Measurements from ENCODE around the gene HES1.

Gene HES1

DNA sequence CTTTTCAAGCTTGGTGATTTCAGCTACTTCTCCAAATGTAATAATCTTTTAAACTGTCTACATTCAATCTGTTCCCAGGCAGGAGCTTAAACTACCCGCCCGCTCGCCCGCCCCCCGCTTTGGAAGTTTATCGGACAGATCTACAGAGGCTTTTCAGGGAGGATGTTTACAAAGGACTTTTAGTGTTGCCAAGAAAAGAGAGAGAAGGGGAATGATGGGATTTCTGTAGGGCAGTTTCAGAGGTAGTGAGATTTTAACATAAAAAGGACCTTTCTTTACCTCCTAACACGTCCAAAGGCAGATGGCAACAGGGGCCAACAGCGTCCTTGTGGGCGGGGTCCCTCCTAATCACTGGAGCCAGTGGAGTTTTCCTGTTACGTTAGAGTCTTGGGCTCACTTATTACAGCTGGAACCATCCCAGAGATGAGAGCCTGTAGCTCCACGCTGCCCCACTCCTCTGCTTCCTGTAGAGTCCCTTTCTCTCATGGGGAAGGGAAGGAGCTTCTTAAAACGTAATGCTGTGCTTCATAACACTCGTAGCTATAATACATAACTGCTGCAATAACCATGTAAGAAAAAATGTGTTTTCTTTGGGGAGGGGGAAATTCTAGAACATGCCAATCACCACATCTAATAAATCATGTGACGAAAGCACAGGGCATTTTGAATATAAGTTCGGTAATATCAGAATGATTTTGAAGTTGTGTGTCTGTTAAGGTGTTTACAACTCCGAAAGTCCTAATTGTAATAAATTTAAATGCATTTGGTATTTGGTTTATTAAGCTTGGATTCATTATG is 30.9 kb downstream of the HES1 start:
- no peak for DNase-seq (ENCODE audit: low read depth in 2 of 2)

DNA sequence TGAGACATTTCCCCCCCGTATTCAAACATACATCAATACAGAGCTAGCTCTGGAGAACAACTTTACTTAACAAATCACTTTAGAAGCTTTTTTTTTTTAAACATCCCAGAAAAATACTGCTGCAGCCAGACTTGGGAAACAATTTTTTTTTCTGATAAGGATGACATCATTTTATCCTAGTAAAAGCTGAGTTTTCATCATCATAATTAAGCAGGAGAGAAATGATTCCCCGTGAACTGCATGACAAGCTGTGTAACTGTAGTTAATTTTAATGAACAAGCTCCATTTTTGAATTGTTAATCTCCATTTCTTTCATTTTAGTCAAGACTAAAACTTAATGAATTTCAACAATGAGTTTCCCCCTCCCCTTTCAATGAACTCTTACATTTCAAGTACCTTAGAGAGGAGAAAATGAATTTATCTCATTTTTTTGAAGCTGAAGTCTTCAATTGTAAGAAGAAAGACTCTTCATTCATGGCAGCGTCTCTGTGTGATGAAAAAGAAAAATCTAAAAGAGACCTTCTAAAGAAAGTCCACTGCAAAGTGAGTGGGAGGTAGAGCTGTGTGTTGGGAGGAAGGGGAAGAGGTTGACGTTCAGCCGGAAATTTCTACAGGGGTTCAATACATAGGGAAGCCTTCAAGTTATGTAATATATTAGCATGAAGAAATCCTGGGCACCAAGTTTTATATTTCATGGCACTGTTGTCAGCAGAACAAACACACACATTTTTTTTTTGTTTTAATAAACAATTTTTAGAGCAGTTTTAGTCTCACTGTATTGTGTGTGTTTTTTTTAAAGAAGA is 31.7 kb downstream of the HES1 start:
- no peak for DNase-seq (ENCODE audit: low read depth in 2 of 2)

DNA sequence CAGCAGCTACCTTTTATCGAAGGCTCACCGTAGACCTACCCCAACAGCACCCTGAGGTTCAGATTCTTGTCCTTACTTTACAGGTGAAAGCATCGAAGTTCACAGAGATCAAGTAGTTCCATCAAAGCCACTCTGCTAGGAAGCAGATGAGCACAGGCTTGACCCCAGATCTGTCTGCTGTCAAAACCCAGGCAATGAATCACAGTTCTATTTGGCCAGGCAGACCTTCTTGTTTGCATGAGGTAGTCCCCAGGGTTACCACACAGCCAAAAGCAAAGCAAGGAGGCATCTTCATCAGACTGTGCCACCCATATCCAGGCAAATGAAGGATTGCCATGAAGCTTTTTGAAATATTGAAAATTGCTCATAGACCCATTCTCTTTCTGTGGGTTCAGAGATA is 33.0 kb downstream of the HES1 start:
- DNase-seq (ENCODE audit: low read depth in 2 of 2): no peak

DNA sequence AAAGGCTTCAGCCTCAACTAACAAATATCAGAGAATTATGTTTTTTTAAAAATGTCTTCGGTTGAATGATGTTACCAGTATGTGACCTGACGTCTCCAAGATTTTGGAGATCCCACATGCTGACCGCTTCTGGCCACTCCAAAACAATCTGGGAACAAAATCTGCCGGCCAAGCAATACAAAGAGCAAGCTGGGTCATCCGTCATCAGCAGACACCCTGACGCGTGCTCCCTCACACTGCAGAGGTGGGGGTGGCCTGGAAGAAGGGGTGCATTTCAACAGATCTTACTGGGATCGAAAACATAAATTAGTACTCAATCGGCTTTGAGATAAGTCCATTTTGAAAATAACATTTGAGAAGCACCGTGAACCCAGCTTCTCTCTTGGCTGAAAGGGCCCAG is 33.6 kb downstream of the HES1 start:
- no peak for DNase-seq (ENCODE audit: low read depth in 2 of 2)

DNA sequence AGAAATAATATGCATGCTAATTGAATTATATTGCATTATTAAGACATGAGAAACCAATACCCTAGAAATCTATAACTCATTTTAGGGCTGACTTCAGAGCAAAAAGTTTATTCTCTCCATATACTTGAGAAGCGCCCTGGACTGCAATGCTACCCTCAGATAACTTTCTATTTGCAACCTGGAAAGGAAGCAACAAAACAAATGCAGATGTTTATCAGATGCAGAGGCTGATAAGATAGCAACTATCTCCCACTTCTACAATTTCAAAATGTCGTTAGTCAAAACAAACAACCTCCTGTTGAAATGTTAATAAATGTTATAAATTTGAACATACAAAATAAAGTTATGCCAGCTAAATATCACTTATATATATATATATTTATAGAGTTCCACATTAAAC is 34.8 kb downstream of the HES1 start:
- DNase-seq (ENCODE audit: low read depth in 2 of 2): no peak

DNA sequence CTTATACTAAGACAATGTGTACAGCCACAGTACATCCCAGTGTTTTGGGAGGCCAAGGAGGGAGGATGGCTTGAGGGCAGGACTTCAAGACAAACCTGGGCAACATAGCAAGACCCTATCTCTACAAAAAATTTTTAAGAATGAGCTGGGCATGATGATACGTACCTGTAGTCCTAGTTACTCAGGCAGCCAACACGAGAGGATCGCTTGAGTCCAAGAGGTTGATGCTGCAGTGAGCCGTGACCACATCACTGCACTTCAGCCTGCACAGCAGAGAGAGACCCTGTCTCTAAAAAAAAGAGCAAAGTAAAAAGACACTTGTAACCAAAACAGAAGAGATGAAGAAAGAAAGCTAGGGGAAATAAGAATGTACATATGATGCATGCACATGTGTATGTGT is 38.5 kb downstream of the HES1 start:
- DNase-seq (ENCODE audit: low read depth in 2 of 2): no peak

DNA sequence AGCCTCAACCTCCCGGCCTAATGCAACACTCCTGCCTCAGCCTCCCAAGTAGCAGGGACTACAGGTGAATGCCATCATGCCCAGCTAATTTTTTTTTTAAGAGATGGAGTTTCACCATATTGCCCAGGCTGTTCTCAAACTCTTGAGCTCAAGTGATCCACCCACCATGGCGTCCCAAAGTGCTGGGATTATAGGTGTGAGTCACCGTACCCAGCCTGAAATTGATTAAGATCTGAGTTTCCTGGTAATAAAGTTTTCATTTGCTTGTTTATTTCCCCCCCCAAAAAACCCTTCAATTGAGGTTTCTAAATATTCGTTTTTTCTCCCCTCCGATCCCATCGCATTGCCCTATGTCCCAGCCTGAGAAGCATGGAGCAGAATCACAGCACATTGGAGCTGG is 39.0 kb downstream of the HES1 start:
- no peak for DNase-seq (ENCODE audit: low read depth in 2 of 2)

DNA sequence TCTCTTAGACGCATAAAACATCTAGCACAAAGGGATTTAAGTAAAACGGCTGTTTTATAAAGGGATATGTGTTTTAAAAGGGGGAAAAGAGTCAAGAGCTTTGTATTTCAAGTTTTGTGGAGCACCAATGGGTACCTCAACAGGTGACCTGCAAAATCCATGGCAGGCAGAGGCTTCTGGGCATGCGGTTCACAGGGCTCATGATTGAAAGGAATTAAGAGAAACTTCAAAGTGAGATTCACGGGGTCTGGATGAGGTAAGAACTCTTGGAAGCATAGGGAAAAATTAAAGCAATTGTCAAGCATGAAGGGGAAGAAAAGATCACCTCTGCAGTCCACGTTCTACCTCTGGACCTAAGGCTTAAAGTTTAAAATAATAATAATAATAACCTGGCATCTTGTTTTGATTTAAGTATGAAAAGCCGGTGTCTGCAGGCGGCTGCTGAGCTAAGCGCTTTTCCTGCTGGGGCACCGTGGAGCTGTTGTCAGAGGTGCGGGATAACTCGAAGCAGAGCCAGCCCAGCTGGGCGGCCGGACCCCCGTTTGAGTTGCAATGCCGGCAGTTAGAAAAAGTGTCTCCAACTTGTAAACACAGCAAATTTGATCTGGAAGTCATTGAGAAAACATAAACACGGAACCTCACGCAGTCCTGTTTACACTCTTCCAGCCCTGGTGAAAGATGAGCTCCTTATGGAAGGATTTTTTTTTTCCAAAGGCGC is 40.5 kb downstream of the HES1 start:
- DNase-seq (ENCODE audit: low read depth in 2 of 2): no peak

DNA sequence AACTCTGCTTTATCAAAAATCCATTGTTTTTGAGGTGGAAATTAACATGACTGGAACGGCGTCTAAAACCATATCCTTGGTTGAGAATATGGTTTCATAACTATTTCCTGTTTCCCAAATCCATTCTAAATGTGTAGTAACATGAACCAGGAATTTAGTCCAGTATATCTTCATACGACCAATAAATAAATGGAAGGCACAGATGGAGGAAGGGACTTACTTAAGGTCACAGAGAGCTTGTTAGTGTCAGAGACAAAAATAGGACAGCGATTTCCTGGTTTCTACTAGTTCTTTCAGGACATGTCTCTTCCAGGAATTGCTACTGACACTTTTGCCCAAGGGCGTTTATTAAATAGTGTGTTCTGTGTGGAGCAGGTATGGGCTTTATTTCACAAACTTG is 41.2 kb downstream of the HES1 start:
- DNase-seq (ENCODE audit: low read depth in 2 of 2): no peak

DNA sequence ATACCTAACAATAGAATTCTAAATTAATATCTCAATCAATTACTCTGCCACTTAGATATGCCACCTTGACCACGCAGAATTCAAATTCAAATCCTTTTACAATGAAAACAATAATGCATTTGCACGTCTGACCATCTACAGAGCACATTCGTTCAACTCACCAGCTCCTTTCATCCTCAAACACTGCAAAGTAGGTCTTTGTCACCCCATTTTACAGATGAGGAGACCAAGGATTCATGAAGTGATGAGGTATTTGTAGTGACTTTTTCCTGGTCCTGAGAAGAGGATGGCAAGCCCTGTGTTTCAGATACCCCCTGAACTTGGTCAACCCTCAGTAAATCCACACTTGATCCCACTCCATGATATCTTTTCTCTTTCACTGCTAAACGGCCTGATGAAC is 42.2 kb downstream of the HES1 start:
- DNase-seq (ENCODE audit: low read depth in 2 of 2): no peak

DNA sequence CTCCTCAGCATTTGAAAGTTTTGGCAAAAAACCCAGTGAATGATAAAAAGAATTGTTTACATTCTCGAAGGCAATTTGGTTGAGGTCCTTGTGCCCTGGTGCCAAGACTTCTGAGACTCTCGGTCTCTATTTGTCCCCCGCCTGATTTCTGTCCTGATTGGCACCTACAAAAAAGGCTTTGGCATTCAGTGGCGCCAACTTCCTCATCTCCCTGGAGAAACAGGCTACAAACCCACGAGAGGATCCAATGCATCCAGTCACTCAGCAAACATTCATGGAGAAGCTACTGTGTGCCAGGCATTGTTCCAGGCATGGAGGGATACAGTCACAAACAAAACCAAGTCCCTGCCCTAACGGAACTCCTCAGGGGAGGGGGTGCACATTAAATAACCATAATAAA is 42.7 kb downstream of the HES1 start:
- DNase-seq (ENCODE audit: low read depth in 2 of 2): no peak

DNA sequence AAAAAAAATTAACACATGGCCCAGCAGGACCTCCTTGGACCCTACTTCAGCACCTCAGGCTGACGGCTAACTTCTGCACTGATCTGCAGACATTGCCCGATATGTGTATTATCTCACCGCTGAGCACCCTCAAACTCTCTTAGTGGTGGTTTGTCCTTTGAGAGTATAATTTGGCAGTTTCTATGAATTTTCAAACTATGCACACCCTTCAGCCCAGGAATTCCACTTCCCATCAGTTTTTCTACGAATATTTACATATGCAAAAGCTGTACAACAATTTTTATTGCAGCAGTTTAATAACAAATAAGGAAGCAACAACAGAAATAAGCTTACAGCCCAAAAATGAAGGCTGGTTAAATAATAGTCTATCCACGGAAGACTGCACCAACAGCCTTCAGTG is 44.6 kb downstream of the HES1 start:
- DNase-seq (ENCODE audit: low read depth in 2 of 2): no peak

DNA sequence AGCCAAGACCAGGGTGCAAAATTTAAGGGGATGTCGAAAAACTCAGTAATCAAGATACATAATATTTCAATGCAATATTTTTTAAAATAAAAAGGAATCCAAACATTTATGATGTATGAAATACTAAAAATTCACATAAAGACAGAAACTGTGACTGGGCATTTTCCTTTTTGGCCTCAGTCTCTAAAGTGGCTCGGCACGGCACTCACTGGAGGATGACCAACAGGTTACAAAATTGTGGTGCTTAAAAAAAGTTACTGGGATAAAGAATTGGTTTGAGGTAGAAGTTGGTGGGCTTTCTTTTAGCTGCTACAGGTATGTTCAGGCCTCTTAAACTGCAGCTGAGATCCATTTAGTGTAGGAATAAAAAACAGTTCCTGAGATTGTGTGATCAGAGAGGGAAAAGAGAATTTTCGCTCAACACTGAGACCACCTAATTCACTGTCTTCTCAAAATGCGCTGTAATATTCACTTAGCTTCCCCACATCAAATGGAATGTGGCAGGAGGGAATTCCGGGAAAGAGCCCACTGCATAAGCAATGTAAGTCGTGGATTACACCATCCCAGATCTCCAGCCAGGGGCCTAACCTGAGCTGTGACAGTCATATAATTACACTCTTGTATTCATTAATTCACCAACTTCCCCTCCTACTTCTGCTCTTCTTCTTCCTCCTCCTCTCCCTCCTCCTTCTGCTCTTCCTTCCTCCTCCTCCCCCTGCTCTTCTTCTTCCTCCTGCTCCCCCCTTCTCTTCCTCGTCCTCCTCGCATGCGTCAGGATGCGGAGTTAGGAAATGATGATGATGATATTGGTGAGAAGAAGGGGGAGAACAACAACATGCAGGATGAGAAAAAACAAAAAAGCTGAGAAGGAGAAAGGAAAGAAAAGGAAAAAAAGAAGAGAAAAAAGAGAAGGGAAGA is 45.9 kb downstream of the HES1 start:
- DNase-seq (ENCODE audit: low read depth in 2 of 2): no peak

DNA sequence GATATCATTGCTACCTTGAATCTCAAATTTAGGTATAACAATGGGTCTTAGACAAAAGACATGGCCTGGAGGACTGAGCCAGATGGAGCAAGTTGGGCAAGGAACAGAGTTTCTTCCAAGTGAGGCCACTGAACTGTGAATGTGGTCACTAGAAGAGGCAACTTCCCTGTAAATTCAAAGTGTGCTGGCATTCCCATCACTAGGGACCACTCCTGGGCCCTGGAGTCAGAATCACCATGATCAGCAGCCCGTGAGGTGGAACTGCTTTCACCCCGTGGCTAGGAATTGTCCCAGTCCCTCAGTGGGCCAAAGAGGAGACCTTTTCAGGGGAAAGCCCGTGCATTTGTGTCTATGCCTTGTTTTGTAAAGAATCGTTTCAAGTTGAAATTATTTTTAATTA is 47.3 kb downstream of the HES1 start:
- no peak for DNase-seq (ENCODE audit: low read depth in 2 of 2)

DNA sequence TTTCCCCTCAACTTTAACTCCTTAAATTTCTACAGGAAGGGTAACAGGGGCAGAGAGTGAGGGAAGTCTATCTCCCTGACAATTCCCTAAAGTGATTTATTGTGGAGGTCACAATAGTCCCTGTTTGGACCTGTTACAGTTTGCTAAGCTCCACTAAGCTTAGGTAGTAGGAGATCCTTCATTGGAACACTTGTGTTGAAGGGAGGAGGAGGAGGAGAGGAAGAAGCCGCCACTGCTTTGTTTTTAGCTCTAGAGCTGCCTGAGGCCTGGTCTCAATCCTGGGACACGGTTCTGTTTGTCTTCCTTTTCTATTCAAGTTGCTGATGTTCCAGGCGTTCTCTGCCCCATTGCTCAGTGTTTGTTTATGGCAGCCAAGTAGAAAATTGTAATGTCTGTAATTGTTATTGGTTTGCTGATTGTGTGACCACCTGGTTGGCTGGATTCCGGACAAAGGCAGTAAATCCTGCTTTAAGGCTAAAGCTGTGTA is 48.4 kb downstream of the HES1 start:
- no peak for DNase-seq (ENCODE audit: low read depth in 2 of 2)

DNA sequence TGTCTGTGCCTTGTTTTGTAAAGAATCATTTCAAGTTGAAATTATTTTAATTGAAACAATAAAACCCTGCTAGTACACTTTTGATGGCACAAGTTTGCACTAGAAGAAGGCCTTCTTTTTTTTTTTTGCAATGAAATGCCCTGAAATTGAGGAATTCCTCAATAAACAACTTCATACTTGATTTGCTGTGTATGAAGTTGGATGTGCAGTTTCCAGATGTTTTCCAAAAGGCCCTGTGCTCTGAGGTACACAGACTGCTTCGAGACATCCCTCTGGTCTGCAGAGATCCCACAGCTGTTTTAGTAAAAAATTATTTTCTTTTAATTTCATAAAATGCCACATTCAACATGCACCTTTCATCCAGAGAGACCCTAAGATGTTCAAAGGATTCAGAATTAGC is 48.9 kb downstream of the HES1 start:
- no peak for DNase-seq (ENCODE audit: low read depth in 2 of 2)

DNA sequence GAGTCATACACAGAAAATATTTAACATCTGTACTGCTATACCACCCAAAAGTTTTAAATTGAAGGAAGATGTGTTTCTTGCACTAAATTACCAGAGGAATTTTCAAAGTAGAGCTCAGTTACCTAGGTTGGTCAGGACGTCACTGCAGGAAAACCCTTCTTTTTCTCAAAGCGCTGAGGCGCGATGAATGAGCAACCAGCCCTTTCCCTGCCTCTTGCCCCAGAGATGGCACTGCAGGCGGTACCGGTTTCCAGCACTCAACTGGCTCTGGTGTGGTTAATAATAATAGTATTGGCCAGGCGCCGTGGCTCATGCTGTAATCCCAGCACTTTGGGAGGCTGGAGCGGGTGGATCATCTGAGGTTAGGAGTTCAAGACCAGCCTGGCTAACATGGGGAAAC is 49.3 kb downstream of the HES1 start:
- no peak for DNase-seq (ENCODE audit: low read depth in 2 of 2)

DNA sequence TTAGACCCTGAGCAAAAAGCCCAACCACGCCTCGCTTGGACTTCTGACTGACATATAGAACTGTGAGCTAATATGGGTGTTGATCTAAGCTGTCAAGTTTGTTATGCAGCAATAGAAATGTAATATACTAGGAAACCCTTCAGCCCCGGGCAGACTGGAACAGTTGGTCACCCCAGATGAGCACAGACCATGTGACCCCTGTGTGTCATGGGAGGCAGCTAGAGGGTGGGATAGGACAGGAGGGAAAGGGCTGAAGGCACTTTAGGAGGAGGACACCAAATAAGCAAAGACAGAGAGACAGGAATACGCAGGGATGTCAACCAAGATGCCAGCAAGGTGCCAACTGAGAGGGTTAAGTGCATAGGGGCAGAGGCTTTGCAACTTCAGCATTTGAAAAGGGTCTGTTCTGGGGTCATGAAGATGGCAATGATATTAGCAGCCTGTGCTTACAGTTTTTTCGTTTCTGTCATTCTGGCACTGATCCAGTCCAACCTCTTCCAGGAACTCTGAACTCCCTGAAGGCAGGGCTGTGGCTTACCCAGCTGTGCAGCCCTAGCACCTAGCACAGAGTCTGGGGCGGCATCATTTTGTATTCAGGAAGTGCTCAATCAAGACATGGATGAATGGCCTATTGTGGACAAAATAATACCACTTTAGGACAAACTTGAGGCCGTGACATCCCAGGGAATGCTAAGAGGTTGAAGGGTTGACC is 51.4 kb downstream of the HES1 start:
- DNase-seq (ENCODE audit: low read depth in 2 of 2): no peak
